Measurements from ENCODE around the gene CUX1. TPM values are rescaled to one million over a fixed set of nuclear protein-coding genes. Genes with fewer than 3 reads are reported as not detected.
"Not testable (repeated sequence)": the region's sequence is repeated elsewhere in the genome, so short reads cannot be mapped to it uniquely, and the experiment has no call there.

Gene CUX1
- total RNA-seq, 4 donors from 2014 or later = 52.5 to 93.6 (median 63.7) TPM

- TF ChIP-seq POLR2AphosphoS5 (IDR thresholded peaks at IDR 0.05) (no peak), POLR2A (IDR thresholded peaks at IDR 0.05) (no peak), CTCF (IDR thresholded peaks at IDR 0.05) (no peak), EP300 (IDR thresholded peaks at IDR 0.05) (no peak)
- H3K4me1 ChIP-seq = peaks cover 13% of the 10 kb centered on the region
Observed at GRCh38 chr7:102042016-102042656, 224.7 kb downstream of the CUX1 start.

GRCh38 chr7:102042796-102043195 lies 225.4 kb downstream of the CUX1 start:
- not testable (repeated sequence) for DNase-seq (ENCODE audit: low spot score in 2 of 2); H3K9me3 ChIP-seq

More at GRCh38 chr7:102042016-102042656, 224.7 kb downstream of the CUX1 start:
- Histone ChIP-seq H3K27me3 (no peaks in the 10 kb centered on the region), H3K9me3 (no peaks in the 10 kb centered on the region), H3K4me3 (no peak overlapping the region), H3K27ac (no peak overlapping the region), H3K36me3 (no peaks in the 10 kb centered on the region)
- DNase-seq (ENCODE audit: low spot score in 2 of 2) = no peak
- 81% methylated on average over 4 of the region's 4 CpGs for WGBS

GRCh38 chr7:102044641-102044983 lies 227.2 kb downstream of the CUX1 start:
- DNase-seq (ENCODE audit: low spot score in 2 of 2) = no peak
- no peak overlapping the region for H3K4me3 ChIP-seq
- 94% methylated on average over 4 of the region's 6 CpGs for WGBS
- H3K36me3 ChIP-seq = no peaks in the 10 kb centered on the region
- TF ChIP-seq POLR2A (IDR thresholded peaks at IDR 0.05) = no peak
- TF ChIP-seq EP300 (IDR thresholded peaks at IDR 0.05) = no peak
- TF ChIP-seq CTCF (IDR thresholded peaks at IDR 0.05) = no peak
- no peak for TF ChIP-seq POLR2AphosphoS5 (IDR thresholded peaks at IDR 0.05)
- H3K27ac ChIP-seq = no peak overlapping the region
- H3K27me3 ChIP-seq = no peaks in the 10 kb centered on the region
- peaks cover 13% of the 10 kb centered on the region for H3K4me1 ChIP-seq
- H3K9me3 ChIP-seq = no peaks in the 10 kb centered on the region

More at GRCh38 chr7:102042796-102043195, 225.4 kb downstream of the CUX1 start:
- H3K27ac ChIP-seq, H3K36me3 ChIP-seq, H3K27me3 ChIP-seq, H3K4me3 ChIP-seq: not testable (repeated sequence)
- 83% methylated on average over 9 of the region's 9 CpGs for WGBS
- H3K4me1 ChIP-seq = peaks cover 13% of the 10 kb centered on the region

- Histone ChIP-seq H3K9me3 (no peaks in the 10 kb centered on the region), H3K27ac (no peak overlapping the region), H3K4me3 (peak overlapping the region; percentile 34), H3K4me1 (peaks cover 13% of the 10 kb centered on the region), H3K27me3 (no peaks in the 10 kb centered on the region), H3K36me3 (no peaks in the 10 kb centered on the region)
- 45% methylated on average over 28 of the region's 29 CpGs for WGBS
- no peak for DNase-seq (ENCODE audit: low spot score in 2 of 2)
- no peak for TF ChIP-seq EP300 (IDR thresholded peaks at IDR 0.05)
Observed at GRCh38 chr7:102044984-102045673, 227.7 kb downstream of the CUX1 start.

GRCh38 chr7:102045681-102046372 lies 228.4 kb downstream of the CUX1 start:
- H3K36me3 ChIP-seq = no peaks in the 10 kb centered on the region
- H3K4me1 ChIP-seq = peaks cover 13% of the 10 kb centered on the region
- H3K27me3 ChIP-seq = no peaks in the 10 kb centered on the region
- 90% methylated on average over 11 of the region's 11 CpGs for WGBS
- DNase-seq (ENCODE audit: low spot score in 2 of 2) = no peak
- no peaks in the 10 kb centered on the region for H3K9me3 ChIP-seq
- peak overlapping the region; percentile 34 for H3K4me3 ChIP-seq
- no peak overlapping the region for H3K27ac ChIP-seq
- TF ChIP-seq POLR2A (IDR thresholded peaks at IDR 0.05) (no peak), POLR2AphosphoS5 (IDR thresholded peaks at IDR 0.05) (no peak), EP300 (IDR thresholded peaks at IDR 0.05) (no peak), CTCF (IDR thresholded peaks at IDR 0.05) (no peak)

Data from suprapubic skin (tissue), 4 donors.